ENCODE measurements around the gene ASPA. TPM values are rescaled to one million over a fixed set of nuclear protein-coding genes. Genes with fewer than 3 reads are reported as not detected.

The ASPA gene
- total RNA-seq, 1 donor from 2014 or later: 0.51 TPM

DNA sequence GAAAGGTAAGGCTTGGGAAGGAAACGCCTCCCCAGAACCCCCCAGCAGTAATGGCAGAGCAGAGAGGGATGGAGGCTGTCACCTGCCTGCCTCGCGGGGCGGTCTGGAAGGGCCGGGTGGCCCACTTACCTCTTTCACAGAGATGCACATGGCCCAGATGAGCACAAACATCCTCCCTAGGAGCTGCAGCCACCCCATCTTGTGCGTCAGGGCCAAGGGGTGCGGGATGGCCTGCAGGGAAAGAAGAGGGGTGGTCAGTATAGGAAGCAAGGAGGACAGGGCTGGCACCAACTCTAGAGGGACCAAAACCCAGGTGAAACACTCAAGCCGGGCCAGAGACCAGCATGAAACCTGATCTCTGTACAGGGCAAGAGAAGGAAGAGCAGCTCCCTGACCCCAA lies 52.1 kb downstream of the ASPA start:
- Mint-ChIP-seq H3K4me3 (no peak overlapping the region), H3K4me1 (ENCODE audit: unreplicated experiment) (peaks cover 4% of the 10 kb centered on the region), H3K27ac (peak overlapping the region; percentile 27)

DNA sequence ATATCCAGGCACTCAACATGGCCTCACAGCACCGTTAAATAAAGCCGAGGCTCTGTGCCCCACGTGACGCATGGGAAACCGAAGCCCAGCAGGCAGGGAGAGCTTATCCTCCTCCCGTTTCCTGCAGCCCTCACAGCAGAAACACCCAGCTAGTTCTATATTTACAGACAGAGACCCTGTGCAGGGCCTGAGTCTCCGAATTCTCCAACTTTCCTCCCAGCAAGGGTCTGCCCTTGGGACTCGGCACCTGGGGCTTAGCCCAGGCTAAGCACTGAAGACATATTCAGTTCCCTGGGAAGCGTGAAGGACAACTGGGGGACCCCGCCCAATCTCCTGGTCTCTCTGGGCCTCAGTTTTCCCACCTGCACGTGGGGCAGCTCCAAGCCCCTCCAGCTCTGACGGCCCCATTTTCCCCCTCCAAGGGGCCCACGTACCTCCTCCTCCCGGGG lies 52.6 kb downstream of the ASPA start:
- Mint-ChIP-seq H3K4me1 (ENCODE audit: unreplicated experiment) (peaks cover 4% of the 10 kb centered on the region), H3K27ac (peak overlapping the region; percentile 51)

More for the DNA sequence above, 52.1 kb downstream of the ASPA start:
- no peaks in the 10 kb centered on the region for H3K27me3 Mint-ChIP-seq
- no peaks in the 10 kb centered on the region for H3K36me3 Mint-ChIP-seq
- H3K9me3 Mint-ChIP-seq: no peaks in the 10 kb centered on the region
- TF ChIP-seq, protein P1, sequence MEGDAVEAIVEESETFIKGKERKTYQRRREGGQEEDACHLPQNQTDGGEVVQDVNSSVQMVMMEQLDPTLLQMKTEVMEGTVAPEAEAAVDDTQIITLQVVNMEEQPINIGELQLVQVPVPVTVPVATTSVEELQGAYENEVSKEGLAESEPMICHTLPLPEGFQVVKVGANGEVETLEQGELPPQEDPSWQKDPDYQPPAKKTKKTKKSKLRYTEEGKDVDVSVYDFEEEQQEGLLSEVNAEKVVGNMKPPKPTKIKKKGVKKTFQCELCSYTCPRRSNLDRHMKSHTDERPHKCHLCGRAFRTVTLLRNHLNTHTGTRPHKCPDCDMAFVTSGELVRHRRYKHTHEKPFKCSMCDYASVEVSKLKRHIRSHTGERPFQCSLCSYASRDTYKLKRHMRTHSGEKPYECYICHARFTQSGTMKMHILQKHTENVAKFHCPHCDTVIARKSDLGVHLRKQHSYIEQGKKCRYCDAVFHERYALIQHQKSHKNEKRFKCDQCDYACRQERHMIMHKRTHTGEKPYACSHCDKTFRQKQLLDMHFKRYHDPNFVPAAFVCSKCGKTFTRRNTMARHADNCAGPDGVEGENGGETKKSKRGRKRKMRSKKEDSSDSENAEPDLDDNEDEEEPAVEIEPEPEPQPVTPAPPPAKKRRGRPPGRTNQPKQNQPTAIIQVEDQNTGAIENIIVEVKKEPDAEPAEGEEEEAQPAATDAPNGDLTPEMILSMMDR (conservative IDR thresholded peaks at IDR 0.05): no peak
- no peak for DNase-seq (ENCODE audit: extremely low spot score, unreplicated experiment)

DNA sequence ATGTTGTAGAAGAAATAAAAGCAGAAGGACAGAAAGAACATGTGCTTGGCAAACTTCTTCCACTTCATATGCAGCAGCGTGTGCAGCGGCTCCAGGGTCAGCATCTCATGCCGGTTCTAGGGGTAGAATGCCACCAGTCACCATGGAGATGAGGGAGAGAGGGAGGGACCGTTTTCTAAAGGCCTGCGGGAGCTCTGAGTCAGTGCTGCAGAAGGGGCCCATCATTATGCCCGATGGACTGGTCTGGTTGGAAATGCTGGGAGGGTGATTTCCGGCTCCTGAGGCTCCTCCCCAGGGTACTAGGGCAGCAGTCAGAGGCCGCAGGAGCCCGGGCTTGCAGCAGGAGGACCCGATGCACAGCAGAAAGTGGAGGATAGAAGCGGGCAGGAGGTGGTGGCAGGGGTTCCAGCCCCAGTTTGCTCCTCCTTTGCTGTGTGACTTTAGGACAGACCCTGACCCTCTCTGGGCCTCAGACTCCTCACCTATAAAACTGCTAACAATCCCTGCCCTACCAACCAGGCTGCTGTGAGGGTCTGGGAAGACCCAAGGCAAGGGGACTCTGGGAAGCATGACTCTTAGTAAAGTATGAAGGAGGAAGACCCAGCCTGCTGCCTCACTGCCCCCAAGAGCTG lies 53.2 kb downstream of the ASPA start:
- Mint-ChIP-seq H3K4me1 (ENCODE audit: unreplicated experiment) (peaks cover 4% of the 10 kb centered on the region), H3K27ac (peak overlapping the region; percentile 51), H3K36me3 (no peaks in the 10 kb centered on the region), H3K9me3 (no peaks in the 10 kb centered on the region), H3K4me3 (no peak overlapping the region), H3K27me3 (peaks cover 3% of the 10 kb centered on the region)
- DNase-seq (ENCODE audit: extremely low spot score, unreplicated experiment): no peak
- TF ChIP-seq, protein P1 (conservative IDR thresholded peaks at IDR 0.05): no peak

More for the DNA sequence above, 52.6 kb downstream of the ASPA start:
- TF ChIP-seq, protein P1 (conservative IDR thresholded peaks at IDR 0.05): no peak
- no peak for DNase-seq (ENCODE audit: extremely low spot score, unreplicated experiment)
- Mint-ChIP-seq H3K4me3 (no peak overlapping the region), H3K27me3 (peaks cover 3% of the 10 kb centered on the region), H3K9me3 (no peaks in the 10 kb centered on the region), H3K36me3 (no peaks in the 10 kb centered on the region)

DNA sequence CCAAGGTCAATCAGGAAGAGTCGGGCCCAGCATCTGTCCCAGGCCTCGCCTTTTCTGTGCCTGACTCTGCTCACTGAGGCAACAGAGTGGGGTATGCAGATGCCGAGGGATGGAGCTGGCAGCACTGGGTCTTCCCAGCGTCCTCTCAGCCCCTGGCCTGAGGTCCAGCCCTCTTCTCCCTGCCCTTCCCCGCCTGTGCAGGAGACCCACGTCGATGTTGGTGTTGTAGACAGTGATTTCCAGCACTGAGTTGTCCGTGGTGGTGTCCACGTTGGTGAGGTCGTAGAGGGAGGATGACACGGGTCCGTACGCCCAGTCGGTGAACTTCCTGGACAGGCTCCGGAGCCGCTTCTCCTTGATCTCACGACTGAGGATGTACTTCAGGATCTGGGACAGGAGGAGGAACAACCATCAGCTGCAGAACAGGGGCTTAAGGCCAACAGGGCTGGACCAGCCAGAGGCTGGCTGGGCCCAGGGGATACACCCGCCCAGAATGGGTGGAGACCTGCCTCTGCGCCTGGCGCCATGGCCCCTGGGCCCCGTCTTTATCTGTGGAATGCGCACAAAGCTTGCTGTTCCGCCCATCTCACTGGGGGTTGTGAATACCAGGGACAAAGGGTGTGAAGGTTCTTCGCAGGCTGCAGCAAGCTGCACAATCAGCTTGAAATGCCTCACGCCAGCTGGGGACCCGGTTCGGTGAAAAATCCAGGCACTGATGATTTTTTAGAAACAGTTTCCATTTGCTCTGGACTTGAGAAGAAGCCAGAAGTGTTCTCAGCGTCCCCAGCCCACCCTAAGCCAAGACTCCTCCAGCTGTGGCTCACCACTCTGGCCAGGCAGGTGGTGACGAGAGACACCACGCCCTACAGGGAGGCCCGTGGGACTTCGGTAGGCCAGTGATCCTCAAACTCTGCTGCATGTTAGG lies 54.3 kb downstream of the ASPA start:
- no peak for DNase-seq (ENCODE audit: extremely low spot score, unreplicated experiment)
- Mint-ChIP-seq H3K4me3 (no peak overlapping the region), H3K9me3 (no peaks in the 10 kb centered on the region), H3K27me3 (peaks cover 3% of the 10 kb centered on the region), H3K36me3 (no peaks in the 10 kb centered on the region), H3K27ac (peak overlapping the region; percentile 53), H3K4me1 (ENCODE audit: unreplicated experiment) (peaks cover 4% of the 10 kb centered on the region)
- TF ChIP-seq, protein P1 (conservative IDR thresholded peaks at IDR 0.05): no peak

DNA sequence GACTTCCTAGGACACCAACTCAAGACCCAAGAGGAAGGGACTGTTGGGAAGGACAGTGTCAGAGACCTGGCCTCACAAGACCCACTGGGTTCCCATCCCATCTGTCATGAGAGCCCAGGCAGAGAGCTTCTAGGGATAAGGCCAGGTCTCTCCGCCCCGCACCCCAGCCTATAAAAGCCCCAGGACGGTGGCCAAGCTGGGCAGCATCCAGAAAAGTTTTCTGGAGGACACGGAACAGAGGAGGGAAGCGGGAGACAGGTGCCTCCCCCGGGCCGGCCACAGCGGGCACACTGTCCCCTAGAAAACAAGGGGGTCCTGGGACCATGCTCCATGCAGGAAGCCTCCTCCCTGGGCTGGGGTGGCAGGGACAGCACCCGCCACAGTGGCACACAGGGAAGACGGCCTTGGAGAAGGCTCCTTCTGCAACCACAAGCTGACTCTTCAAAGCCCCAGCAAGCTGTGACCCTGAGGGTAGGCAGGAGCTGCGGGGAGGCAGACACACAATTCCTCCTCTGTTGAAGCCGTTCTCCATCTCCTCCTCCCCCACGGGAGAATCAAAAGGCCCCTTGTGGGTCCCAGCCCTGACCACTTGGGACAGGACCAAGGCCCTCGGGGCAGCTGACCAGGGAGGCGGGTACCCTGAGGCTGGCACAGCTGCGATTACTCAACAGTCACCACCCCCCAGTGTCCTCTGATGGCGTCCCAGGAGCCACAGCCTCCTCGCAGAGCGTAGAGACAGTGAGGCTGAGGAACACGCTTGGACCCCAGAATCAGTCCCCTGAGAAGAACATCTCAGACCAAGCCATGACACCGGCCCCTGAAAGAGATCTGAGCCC lies 55.7 kb downstream of the ASPA start:
- peaks cover 5% of the 10 kb centered on the region for H3K4me1 Mint-ChIP-seq (ENCODE audit: unreplicated experiment)
- TF ChIP-seq, protein P1 (conservative IDR thresholded peaks at IDR 0.05): no peak
- no peak for DNase-seq (ENCODE audit: extremely low spot score, unreplicated experiment)
- H3K4me3 Mint-ChIP-seq: no peak overlapping the region
- H3K36me3 Mint-ChIP-seq: no peaks in the 10 kb centered on the region
- peaks cover 3% of the 10 kb centered on the region for H3K27me3 Mint-ChIP-seq
- no peak overlapping the region for H3K27ac Mint-ChIP-seq
- H3K9me3 Mint-ChIP-seq: no peaks in the 10 kb centered on the region
